Measurements from ENCODE around the gene EIF2D.

Gene EIF2D

DNA sequence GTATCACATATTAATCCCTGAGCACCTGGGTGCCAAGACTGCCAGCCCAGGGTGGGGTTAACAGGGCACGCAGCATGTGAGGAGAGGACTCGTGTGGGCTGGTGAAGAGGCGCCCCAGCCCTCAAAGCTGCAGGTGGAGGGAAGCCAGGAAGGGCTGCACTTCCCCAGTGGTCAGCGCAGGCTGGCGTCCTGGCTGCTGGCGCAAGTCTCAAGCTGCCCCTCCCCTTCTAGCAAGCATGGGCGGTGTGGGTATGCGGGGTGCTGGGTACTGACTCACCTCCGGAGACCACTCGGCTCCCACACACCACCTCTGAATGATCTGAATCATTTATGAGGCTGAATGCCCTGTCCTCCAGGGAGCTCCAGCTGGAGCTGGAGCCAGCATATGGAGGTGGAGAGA lies 44.0 kb downstream of the EIF2D start:
- no peak overlapping the region for H4K12ac ChIP-seq (ENCODE audit: low read depth, low read length)
- H3K79me2 ChIP-seq (ENCODE audit: control insufficient read depth, insufficient read depth, low read length, poor library complexity) = no peaks in the 10 kb centered on the region
- H4K8ac ChIP-seq (ENCODE audit: low read depth, low read length) = no peak overlapping the region
- WGBS (ENCODE audit: extremely low coverage, insufficient coverage, insufficient read length) = no CpG with 5 or more reads among the region's 10 CpGs
- no peaks in the 10 kb centered on the region for H3K79me1 ChIP-seq (ENCODE audit: low read length)
- no peak overlapping the region for H3K23ac ChIP-seq (ENCODE audit: low read length)
- H2BK12ac ChIP-seq (ENCODE audit: low read length) = no peak overlapping the region
- H3K18ac ChIP-seq (ENCODE audit: low read length) = no peak overlapping the region
- H3K4me3 ChIP-seq (ENCODE audit: low read depth, low read length) = no peak overlapping the region
- H3K36me3 ChIP-seq (ENCODE audit: control insufficient read depth in 1 of 2, insufficient read depth in 2 of 2, low read length in 2 of 2) = no peaks in the 10 kb centered on the region
- H2AFZ ChIP-seq (ENCODE audit: insufficient read depth, low read length, poor library complexity) = no peak overlapping the region
- no peak overlapping the region for H2BK120ac ChIP-seq (ENCODE audit: insufficient read depth, low read length, poor library complexity)
- H3K14ac ChIP-seq (ENCODE audit: low read length) = no peak overlapping the region
- H2BK5ac ChIP-seq (ENCODE audit: low read depth, low read length, poor library complexity) = no peak overlapping the region
- no peaks in the 10 kb centered on the region for H3K9me3 ChIP-seq (ENCODE audit: insufficient read depth, low read depth, low read length)
- H3K4ac ChIP-seq (ENCODE audit: low read depth, low read length) = no peak overlapping the region
- no peak overlapping the region for H4K91ac ChIP-seq (ENCODE audit: low read depth, low read length)
- DNase-seq = no peak
- no peak overlapping the region for H2AK5ac ChIP-seq (ENCODE audit: low read length)
- no peak overlapping the region for H3K27ac ChIP-seq (ENCODE audit: low read depth, low read length)
- H3K4me1 ChIP-seq (ENCODE audit: control insufficient read depth in 1 of 2, insufficient read depth in 2 of 2, low read length in 2 of 2) = no peaks in the 10 kb centered on the region
- no peak overlapping the region for H3K4me2 ChIP-seq (ENCODE audit: low read length)
- H3K9ac ChIP-seq (ENCODE audit: low read length) = no peak overlapping the region
- no peaks in the 10 kb centered on the region for H3K27me3 ChIP-seq (ENCODE audit: insufficient read depth, low read length)

DNA sequence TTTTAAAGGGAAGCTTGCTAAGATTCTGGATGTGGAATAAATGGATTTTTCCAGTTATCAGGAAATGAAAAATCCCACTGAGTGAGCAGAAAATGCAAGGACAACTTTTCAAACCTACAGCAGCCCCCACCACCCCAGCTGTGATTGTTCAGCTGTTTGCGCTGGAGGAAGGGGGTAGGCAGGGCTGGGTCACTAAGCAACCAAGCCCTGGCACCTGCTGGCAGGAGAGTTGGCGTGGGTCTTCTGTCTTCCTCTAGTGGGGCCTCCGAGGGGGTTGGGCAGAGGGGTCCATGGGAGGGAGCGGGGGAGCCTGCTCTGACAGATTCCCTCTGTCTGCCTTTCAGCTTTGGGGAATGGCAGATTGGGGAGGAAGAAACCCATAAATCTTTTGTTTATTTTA lies 45.3 kb downstream of the EIF2D start:
- H3K27me3 ChIP-seq (ENCODE audit: insufficient read depth, low read length) = no peaks in the 10 kb centered on the region
- no peak overlapping the region for H3K9ac ChIP-seq (ENCODE audit: low read length)
- no peak overlapping the region for H4K8ac ChIP-seq (ENCODE audit: low read depth, low read length)
- no peak overlapping the region for H3K18ac ChIP-seq (ENCODE audit: low read length)
- no peak overlapping the region for H3K4me2 ChIP-seq (ENCODE audit: low read length)
- no peak overlapping the region for H2AK5ac ChIP-seq (ENCODE audit: low read length)
- H3K9me3 ChIP-seq (ENCODE audit: insufficient read depth, low read depth, low read length) = no peaks in the 10 kb centered on the region
- H2BK120ac ChIP-seq (ENCODE audit: insufficient read depth, low read length, poor library complexity) = no peak overlapping the region
- no peaks in the 10 kb centered on the region for H3K79me1 ChIP-seq (ENCODE audit: low read length)
- H3K27ac ChIP-seq (ENCODE audit: low read depth, low read length) = no peak overlapping the region
- H2BK12ac ChIP-seq (ENCODE audit: low read length) = no peak overlapping the region
- H3K36me3 ChIP-seq (ENCODE audit: control insufficient read depth in 1 of 2, insufficient read depth in 2 of 2, low read length in 2 of 2) = no peaks in the 10 kb centered on the region
- DNase-seq = no peak
- no peak overlapping the region for H3K14ac ChIP-seq (ENCODE audit: low read length)
- no peak overlapping the region for H3K4ac ChIP-seq (ENCODE audit: low read depth, low read length)
- no peak overlapping the region for H4K91ac ChIP-seq (ENCODE audit: low read depth, low read length)
- H3K4me3 ChIP-seq (ENCODE audit: low read depth, low read length) = no peak overlapping the region
- no CpG with 5 or more reads among the region's 4 CpGs for WGBS (ENCODE audit: extremely low coverage, insufficient coverage, insufficient read length)
- H4K12ac ChIP-seq (ENCODE audit: low read depth, low read length) = no peak overlapping the region
- H3K23ac ChIP-seq (ENCODE audit: low read length) = no peak overlapping the region
- no peaks in the 10 kb centered on the region for H3K79me2 ChIP-seq (ENCODE audit: control insufficient read depth, insufficient read depth, low read length, poor library complexity)
- H3K4me1 ChIP-seq (ENCODE audit: control insufficient read depth in 1 of 2, insufficient read depth in 2 of 2, low read length in 2 of 2) = no peaks in the 10 kb centered on the region
- H2AFZ ChIP-seq (ENCODE audit: insufficient read depth, low read length, poor library complexity) = no peak overlapping the region
- no peak overlapping the region for H2BK5ac ChIP-seq (ENCODE audit: low read depth, low read length, poor library complexity)

DNA sequence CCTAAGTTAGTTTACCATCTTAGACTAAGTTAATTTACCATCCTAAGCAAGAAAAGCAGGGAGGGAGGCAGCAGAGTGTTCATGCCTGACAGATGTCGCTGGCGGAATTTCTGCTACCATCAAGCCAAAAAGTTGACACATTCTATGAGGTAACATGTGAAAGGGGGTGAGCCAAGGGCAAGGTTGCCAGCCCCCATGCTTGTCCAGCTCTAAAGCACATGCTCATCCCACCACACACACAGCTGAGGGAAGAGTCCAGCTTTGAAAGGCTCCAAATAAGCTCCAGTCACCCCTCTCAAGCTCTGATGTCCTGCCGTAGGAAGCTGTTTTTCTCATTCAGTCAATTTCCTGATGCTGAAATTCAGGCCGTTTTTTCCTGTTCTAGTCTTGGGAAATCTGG lies 46.3 kb downstream of the EIF2D start:
- Histone ChIP-seq H2BK120ac (ENCODE audit: insufficient read depth, low read length, poor library complexity) (no peak overlapping the region), H4K91ac (ENCODE audit: low read depth, low read length) (no peak overlapping the region), H3K18ac (ENCODE audit: low read length) (no peak overlapping the region), H2AK5ac (ENCODE audit: low read length) (no peak overlapping the region), H2BK12ac (ENCODE audit: low read length) (no peak overlapping the region), H2BK5ac (ENCODE audit: low read depth, low read length, poor library complexity) (no peak overlapping the region), H4K12ac (ENCODE audit: low read depth, low read length) (no peak overlapping the region), H3K79me2 (ENCODE audit: control insufficient read depth, insufficient read depth, low read length, poor library complexity) (no peaks in the 10 kb centered on the region), H3K4me2 (ENCODE audit: low read length) (no peak overlapping the region), H3K36me3 (ENCODE audit: control insufficient read depth in 1 of 2, insufficient read depth in 2 of 2, low read length in 2 of 2) (no peaks in the 10 kb centered on the region), H3K27me3 (ENCODE audit: insufficient read depth, low read length) (no peaks in the 10 kb centered on the region), H3K4ac (ENCODE audit: low read depth, low read length) (no peak overlapping the region), H3K23ac (ENCODE audit: low read length) (no peak overlapping the region), H3K9me3 (ENCODE audit: insufficient read depth, low read depth, low read length) (no peaks in the 10 kb centered on the region), H4K8ac (ENCODE audit: low read depth, low read length) (no peak overlapping the region), H2AFZ (ENCODE audit: insufficient read depth, low read length, poor library complexity) (no peak overlapping the region), H3K4me3 (ENCODE audit: low read depth, low read length) (no peak overlapping the region), H3K14ac (ENCODE audit: low read length) (no peak overlapping the region), H3K4me1 (ENCODE audit: control insufficient read depth in 1 of 2, insufficient read depth in 2 of 2, low read length in 2 of 2) (no peaks in the 10 kb centered on the region), H3K9ac (ENCODE audit: low read length) (no peak overlapping the region), H3K79me1 (ENCODE audit: low read length) (no peaks in the 10 kb centered on the region), H3K27ac (ENCODE audit: low read depth, low read length) (no peak overlapping the region)
- no CpG with 5 or more reads among the region's 4 CpGs for WGBS (ENCODE audit: extremely low coverage, insufficient coverage, insufficient read length)
- no peak for DNase-seq

DNA sequence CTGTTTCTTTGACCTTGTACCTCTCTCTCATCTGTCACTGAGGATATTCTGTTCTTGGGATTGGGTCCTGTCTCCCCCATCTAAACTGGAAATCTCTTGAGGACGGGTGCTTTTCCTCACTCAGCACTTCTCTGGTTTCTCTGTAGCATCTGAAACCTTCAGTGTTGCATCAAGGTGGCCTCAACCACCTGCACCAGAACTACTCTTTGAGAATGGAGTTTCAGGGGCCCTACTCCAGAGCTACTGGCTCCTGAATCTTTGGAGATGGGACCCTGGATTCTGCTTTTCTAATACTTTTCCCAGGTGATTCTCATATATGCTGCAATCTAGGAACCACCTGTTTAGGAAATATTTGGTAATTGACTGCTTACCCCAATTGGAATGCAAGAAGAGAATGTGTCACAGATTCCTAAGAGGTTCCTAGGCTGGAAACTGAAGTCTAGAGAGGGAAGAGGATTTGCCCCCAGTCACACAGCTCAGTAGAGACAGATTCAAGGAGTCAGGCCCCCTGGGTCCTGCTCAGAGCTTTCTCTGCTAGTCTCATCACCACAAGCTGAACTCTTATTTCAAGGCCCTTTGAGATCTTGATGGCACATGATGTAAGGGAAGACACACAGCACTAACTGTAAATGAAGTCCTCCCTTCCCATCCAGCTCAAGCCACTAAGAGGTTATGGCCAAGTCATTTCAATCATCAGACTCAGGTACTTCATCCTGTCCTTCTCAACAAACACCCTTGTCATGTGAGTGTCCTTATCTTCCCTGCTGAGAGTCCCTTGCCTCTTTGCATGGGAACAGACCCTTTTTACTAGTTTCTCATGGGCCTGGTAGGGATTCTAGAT lies 48.7 kb downstream of the EIF2D start:
- no peak overlapping the region for H2BK120ac ChIP-seq (ENCODE audit: insufficient read depth, low read length, poor library complexity)
- no peaks in the 10 kb centered on the region for H3K79me1 ChIP-seq (ENCODE audit: low read length)
- no peak overlapping the region for H2AK5ac ChIP-seq (ENCODE audit: low read length)
- no peak overlapping the region for H4K8ac ChIP-seq (ENCODE audit: low read depth, low read length)
- H4K12ac ChIP-seq (ENCODE audit: low read depth, low read length) = no peak overlapping the region
- H3K4me2 ChIP-seq (ENCODE audit: low read length) = no peak overlapping the region
- no peaks in the 10 kb centered on the region for H3K27me3 ChIP-seq (ENCODE audit: insufficient read depth, low read length)
- WGBS (ENCODE audit: extremely low coverage, insufficient coverage, insufficient read length) = no CpG with 5 or more reads among the region's 1 CpG
- no peak overlapping the region for H2AFZ ChIP-seq (ENCODE audit: insufficient read depth, low read length, poor library complexity)
- no peak overlapping the region for H2BK12ac ChIP-seq (ENCODE audit: low read length)
- no peaks in the 10 kb centered on the region for H3K36me3 ChIP-seq (ENCODE audit: control insufficient read depth in 1 of 2, insufficient read depth in 2 of 2, low read length in 2 of 2)
- peak; percentile 10 to 75 for DNase-seq
- H3K9ac ChIP-seq (ENCODE audit: low read length) = no peak overlapping the region
- H3K9me3 ChIP-seq (ENCODE audit: insufficient read depth, low read depth, low read length) = no peaks in the 10 kb centered on the region
- no peak overlapping the region for H3K4me3 ChIP-seq (ENCODE audit: low read depth, low read length)
- H3K27ac ChIP-seq (ENCODE audit: low read depth, low read length) = no peak overlapping the region
- no peak overlapping the region for H2BK5ac ChIP-seq (ENCODE audit: low read depth, low read length, poor library complexity)
- no peak overlapping the region for H3K23ac ChIP-seq (ENCODE audit: low read length)
- H3K4ac ChIP-seq (ENCODE audit: low read depth, low read length) = no peak overlapping the region
- H3K18ac ChIP-seq (ENCODE audit: low read length) = no peak overlapping the region
- no peaks in the 10 kb centered on the region for H3K79me2 ChIP-seq (ENCODE audit: control insufficient read depth, insufficient read depth, low read length, poor library complexity)
- H3K4me1 ChIP-seq (ENCODE audit: control insufficient read depth in 1 of 2, insufficient read depth in 2 of 2, low read length in 2 of 2) = peaks cover 0 to 2% of the 10 kb centered on the region in 2 experiments
- H3K14ac ChIP-seq (ENCODE audit: low read length) = no peak overlapping the region
- H4K91ac ChIP-seq (ENCODE audit: low read depth, low read length) = no peak overlapping the region

Data from trophoblast cell (in vitro differentiated cells and primary cell).